HG02798 (cell line): ENCODE data around the gene BMPR1A.
"Not testable (repeated sequence)": the region's sequence is repeated elsewhere in the genome, so short reads cannot be mapped to it uniquely, and the experiment has no call there.

ENCODE experiments used
- ATAC-seq: cut with Tn5 transposase; IDR thresholded peaks from one replicate; pipeline ENCODE4 v1.9.1; 2021; ENCODE audit warnings: mild to moderate bottlenecking; ENCODE audit not compliant: unreplicated experiment, poor library complexity

Gene BMPR1A

DNA sequence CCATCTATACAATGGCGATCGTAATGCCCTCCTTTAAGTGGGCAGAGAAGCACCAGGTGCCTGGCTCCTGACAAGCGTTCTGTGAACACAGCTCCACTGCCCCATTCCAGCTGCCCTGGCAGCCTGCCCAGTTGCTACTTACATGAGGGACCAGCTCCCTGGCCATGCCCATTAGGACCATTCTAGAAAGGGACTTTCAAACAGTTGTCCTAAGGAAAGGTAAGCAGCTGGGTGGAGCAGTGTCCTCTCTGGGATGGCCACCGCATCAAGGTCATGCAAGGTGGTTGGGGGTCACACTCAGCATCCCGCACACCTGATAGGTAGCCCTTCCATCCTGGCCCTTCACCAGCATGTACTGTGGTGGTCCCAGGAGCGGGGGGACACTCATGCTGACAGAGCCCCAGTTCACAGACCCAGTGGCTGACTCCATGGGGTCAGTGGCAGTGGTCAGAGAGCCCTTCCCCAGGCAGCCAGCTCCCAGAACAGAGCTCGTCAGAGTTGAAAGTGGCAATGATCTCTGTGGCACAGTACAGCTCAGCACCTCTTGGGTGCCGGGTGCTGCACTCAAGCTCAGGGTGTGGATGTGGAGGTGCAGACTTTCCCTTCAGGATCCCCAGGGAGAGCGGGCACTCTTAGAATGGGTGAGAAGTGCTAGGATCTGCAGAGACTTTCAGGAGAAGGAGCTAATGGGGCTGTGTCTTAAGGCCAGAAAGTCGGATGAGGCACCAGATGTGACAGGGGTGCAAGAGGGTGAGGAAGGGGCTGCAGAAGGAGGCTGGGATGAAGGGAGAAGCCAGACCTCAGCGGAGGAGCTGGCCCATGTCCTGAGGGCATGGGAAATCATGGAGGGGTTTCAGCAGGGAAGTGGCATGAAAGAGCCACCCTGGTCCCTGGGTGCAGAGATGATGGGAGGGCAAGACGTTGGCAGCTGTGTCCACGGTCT is 190.1 kb downstream of the BMPR1A start:
- no peak for ATAC-seq

DNA sequence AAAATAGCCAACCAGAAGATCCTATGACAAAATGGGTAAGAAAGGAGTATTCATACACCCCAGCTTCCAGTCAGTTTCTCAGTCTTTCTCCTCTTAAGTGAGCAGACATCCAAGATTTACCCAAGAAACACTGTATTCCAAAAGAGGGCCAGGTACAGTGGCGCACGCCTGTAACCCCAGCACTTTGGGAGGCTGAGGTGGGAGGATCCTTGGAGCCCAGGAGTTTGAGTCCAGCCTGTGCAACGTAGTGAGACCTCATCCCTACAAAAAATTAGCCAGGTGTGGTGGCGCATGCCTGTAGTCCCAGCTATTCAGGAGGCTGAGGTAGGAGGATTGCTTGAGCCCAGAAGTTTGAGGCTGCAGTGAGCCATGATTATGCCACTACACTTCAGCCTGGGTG is 191.4 kb downstream of the BMPR1A start:
- not testable (repeated sequence) for ATAC-seq

- no peak for ATAC-seq
Observed at GRCh38 chr10:86950349-86950748, 193.9 kb downstream of the BMPR1A start.

GRCh38 chr10:86951184-86951761 is 194.9 kb downstream of the BMPR1A start:
- no peak for ATAC-seq

DNA sequence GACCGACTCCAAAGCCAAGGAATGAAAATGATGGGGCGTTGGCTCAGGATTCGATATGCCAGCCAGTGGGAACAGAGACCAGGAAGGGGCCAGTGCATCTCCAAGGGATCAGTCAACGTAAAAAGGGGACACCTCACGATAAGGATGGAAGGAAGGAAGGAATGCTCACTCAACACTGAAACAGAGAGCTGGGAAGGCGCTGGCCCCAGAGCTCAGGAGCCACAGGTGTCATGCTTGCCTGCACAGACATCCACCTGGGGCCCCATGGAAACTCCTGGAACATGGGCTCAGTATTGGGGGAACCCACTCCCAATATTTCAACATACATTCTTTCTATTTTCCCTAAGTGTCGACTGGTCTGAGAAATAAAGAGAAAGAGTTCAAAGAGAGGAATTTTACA is 195.7 kb downstream of the BMPR1A start:
- no peak for ATAC-seq

DNA sequence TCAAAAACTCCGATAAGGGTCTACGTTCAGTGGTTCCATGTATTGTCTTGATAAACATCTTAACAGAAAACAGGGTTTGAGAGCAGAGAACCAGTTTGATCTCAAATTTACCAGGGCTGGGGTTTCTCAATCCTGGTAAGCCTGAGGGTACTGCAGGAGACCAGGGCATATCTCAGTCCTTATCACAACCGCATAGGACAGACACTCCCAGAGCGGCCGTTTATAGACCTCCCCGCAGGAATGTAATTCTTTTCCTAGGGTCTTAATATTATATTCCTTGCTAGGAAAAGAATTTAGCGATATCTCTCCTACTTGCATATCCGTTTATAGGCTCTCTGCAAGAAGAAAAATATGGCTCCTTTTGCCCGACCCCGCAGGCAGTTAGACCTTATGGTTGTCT is 196.3 kb downstream of the BMPR1A start:
- ATAC-seq: not testable (repeated sequence)

- ATAC-seq: no peak
Observed at GRCh38 chr10:86953747-86954680, 197.6 kb downstream of the BMPR1A start.

DNA sequence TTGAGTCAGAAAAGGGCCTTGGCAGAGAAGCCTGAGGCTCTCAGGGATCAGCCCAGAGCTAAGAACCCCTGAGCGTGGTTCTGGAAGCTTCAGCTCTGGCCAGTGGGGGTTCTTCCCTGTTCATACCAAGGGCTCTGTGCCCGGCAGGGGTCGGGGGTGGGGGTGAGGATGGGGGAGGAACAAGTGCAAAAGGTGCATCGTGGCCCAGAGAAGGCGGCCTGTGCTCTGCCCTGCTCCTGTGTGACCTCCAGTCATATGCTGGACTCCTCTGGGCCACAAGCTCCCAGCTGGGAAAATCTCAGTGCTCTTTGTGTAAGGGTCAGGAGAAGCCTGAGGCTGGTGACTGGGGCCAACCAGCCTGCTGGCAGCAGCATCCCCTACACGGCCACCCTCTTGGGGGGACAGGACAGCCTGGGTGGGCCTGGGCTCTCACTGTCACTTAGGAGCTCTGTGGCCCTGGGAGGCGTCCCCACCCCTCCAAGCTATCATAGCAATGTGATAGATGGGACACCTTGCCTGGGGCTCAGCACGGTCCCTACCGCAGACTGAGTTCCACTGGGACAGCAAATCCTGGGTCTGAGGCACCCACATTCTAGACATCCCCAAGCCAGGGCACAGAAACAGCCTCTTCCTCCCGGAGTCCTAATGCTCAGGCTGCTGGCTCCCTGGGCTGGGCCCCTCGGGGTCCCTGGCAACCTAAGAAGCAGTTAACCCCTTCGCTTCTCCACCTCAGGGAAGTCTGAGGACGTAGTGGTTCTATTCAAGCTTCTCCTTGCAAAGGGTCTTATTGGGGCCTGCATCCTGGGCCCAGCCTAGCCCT is 198.5 kb downstream of the BMPR1A start:
- no peak for ATAC-seq

- no peak for ATAC-seq
Observed at GRCh38 chr10:86955501-86956194, 199.2 kb downstream of the BMPR1A start.

DNA sequence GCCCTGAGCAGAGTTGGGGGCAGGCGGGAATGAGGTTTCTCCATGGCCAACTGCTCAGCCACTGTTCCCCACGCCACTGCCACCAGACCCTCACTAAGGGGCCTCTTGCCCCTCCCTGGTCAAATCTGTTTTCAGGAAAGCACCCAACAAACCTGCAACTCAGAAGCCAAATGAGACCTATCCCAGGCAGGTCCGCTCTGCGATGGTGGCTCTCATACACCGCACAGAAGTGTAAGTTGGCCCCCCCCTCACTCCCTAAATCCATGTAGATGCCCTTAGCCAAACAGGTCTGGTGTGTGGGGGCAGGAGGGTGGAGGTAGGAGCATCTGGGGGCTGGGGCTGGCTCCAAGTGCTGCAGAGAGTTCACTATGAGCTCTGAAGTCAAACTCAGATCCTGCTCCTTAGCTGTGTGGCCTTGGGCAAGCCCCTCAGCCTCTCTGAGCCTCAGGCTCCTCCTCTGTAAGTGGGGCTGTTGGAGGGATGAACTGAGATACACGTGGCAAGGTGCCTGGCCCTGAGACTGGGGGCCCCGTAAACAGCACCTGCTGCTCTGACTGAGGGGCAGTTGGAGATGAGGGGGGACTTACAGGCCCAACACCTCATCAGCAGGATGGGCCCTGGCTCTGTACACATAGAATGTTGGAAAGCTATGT is 199.9 kb downstream of the BMPR1A start:
- ATAC-seq: no peak

- ATAC-seq: no peak
Observed at GRCh38 chr10:86956848-86957448, 200.5 kb downstream of the BMPR1A start.

DNA sequence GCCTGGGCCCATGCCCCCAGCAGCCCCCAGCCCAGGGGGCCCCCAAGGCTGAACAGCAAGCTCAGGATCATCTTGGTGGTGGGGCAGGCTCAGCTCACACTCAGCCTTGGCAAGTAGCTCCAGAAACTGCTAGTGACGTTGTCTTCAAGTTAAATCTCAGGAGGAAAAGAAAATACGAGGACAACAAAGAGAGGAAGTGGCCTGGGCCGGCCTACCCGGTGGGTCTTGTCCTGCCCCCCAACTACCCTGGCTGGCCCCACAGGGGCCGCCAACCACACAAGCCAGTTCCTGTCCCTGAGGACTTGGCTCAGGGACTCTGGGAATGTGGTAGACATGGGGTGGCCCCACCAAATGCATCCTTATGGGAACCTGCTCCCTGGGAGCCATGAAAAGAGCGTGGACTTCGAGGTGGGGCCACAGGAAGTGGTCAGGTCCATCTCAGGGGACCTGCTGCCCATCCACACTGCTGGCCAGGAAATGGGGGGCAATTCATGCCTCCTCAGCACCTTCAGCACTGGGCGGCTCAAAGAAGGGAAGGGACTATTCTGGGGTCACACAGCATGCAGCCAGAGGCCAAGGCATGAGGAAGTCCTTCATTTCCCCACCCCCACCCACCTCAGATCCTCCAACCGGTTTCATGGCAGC is 201.2 kb downstream of the BMPR1A start, which contains the start of gene MMRN2:
Gene MMRN2 (minus strand): TSS at position 145 of the 645 bp plus-strand sequence. CDS start 74 bp downstream, at position 71.
- ATAC-seq: no peak

- no peak for ATAC-seq
Observed at GRCh38 chr10:86958116-86958900, 201.9 kb downstream of the BMPR1A start, which contains the start of gene SNCG. TSS of gene SNCG (plus strand) at chr10:86958599. CDS start at chr10:86958698, 99 bp downstream.

- ATAC-seq: no peak
Observed at GRCh38 chr10:86958901-86959736, 202.7 kb downstream of the BMPR1A start.

GRCh38 chr10:86959737-86960002 is 203.3 kb downstream of the BMPR1A start:
- no peak for ATAC-seq
